ENCODE measurements around the gene PASK.

The PASK gene

DNA sequence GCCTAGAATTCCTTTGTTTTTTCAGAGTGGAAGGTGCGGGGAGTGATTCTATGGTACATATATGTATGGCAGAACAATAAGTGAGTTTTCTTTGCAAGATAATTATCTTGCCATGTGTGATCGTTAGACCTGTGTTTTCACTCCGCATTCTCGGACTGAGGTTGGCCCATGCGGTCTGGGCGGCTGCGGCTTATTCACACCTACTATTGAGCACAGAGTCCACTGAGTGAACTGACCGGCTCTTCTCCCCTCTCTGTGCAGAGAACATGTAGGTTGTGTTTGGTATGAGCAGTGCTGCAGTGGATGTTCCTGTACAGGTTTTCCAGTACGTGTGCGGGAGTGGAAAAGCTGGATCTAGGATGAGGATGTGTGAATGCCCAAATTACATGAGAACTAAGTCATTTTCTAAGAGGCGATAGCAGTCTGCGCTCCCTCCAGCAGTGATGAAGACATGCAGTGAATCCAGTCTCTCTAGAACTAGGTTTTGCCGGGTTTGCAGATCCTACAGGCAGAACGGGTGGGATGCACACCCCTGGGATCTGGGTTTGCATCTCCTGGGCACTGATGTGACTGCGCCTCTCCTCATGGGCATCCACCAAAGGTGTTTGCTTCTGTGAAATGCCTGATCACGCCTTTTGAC lies 74.3 kb downstream of the PASK start:
- DNase-seq = no peak

DNA sequence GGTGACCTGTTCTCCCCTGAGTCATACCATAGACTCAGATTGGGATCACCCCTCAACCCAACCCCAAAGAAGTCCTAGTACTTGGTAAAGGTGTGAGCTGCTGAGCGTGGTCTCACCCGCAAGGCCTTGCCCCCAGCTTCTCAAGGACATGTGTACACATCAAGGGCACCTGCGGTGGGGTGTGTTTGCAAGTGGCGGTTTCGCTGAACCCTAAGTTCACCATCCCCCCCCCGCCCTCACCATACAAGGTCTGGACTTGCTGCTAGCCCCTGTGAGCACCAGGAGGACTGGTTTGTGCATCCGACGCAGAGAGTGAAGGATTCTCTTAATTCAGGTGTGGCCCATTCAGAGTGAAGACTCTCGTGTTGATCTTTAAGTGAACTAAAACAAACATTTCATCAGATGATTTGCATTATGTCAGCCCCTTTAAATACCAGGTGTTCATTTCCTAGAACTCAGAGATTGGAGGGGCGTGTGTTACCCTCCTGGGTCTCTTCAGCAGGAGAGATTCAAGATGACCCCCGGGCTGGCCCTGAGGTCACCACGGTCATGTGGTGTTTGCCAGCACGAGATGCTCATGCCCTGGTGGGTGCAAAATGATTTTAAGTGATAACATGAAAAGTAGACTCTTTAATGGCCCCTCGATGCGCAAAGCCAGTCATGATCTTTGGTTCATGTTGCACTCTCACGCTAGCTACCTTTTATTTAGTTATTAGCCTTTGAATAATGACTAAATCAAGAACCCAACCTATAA lies 75.0 kb downstream of the PASK start:
- no peak for DNase-seq

DNA sequence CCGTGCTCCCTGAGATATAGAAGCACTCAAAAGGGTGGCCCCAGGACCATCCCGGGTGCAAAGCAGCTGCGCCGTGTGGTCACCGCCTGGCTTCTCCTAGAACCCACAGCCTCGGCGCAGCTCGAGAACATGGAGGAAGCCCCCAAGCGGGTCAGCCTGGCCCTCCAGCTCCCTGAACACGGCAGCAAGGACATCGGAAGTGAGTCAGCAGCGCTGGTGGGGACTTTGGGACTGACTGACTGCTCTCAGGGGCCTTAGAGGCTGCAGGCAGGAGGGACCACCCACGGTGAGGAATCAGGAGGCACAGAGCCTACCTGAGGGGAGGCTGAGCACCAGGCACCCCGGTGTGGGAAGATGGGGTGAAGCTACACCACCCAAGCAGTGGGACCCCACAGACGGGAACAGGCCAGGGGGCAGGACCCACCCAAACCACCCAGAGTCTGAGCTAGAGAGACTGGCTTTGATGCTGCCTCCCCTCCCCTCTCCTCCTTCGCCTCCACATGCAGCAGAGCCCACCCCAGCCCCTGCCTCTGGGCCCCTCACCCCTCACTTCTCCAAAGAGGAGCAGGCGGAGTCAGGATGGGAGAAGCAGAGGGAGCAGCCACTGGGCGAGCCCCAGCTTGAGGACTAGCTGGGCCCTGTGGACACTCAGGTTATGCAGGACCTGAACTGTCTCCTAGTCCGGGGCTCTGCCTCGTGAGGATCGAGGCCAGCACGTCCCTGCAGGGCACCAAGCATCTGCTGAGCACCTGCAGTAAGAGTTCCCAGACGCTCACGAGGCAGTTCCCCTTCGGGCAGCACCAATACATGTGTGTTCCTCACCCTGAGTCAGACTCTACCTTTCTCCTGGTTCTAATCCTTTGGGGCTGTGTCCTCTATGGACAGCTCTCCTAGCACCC lies 75.9 kb downstream of the PASK start:
- no peak for DNase-seq

DNA sequence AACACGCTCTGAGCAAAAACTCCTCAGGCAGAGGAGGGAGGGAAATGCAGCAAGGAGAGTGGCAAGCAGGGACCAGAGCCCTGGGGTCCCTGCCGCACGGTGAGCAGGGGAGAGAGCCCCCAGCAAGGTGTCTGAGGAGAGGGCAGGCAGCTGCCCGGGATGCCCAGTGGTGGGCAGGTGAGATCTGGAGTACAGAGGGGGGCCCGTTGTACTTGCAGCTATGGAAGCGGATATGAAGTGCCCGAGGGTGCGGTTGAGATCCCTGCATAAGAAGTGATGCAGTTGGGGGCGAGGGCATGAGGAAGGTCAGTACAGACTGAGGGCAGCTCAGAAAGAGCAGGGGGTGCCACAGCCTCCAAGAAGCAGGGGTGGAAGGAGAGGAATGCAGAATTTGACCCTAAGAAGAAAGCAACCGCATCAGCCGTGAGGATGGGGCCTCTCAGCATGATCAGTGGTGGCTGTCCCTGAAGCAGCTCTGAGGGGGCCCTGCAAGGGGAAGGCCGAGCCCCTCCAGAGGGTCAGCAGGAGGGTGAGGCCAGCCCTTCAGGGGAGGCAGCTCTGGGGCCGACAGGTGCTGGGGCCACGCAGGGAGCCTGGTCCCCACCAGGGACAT lies 76.6 kb downstream of the PASK start:
- DNase-seq = no peak

DNA sequence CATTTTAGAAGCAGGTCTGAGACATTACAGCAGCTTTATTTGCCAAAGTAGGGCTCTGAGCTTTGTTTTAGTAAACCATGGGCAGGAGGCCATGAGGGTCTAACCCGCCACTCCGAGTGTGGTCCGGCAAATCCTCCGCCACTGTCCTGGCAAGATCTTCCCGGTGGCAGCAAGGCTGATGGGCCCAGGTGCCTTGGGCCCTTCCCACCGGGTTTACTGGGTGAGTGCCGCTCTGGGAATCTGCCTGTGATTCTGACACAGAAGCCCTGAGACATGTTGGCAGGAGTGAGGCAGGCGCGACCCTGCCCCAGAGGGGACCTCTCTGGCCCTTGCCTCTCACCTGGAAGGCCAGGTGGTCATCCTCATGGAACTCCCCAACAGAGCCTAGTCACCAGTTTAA lies 77.1 kb downstream of the PASK start:
- DNase-seq = no peak

DNA sequence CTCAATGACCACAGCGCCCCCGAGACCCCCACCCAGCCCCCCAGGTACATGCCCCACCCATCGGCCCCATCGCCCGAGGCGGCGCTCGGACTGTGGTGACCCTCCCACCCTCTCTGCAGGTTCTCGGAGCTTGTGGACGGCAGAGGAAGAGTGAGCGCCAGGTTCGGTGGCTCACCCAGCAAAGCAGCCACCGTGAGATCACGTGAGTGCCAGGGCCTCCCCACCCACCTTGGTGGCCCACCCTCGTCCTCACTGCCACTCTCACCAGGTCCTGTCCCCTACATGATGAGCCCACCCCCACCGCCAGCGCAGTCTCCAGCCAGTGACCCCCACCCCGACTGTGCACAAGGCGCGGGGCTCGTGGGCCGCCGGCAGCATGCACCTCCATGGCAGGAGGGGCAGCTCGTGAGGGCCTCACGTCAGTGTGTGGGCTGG lies 77.6 kb downstream of the PASK start:
- no peak for DNase-seq

DNA sequence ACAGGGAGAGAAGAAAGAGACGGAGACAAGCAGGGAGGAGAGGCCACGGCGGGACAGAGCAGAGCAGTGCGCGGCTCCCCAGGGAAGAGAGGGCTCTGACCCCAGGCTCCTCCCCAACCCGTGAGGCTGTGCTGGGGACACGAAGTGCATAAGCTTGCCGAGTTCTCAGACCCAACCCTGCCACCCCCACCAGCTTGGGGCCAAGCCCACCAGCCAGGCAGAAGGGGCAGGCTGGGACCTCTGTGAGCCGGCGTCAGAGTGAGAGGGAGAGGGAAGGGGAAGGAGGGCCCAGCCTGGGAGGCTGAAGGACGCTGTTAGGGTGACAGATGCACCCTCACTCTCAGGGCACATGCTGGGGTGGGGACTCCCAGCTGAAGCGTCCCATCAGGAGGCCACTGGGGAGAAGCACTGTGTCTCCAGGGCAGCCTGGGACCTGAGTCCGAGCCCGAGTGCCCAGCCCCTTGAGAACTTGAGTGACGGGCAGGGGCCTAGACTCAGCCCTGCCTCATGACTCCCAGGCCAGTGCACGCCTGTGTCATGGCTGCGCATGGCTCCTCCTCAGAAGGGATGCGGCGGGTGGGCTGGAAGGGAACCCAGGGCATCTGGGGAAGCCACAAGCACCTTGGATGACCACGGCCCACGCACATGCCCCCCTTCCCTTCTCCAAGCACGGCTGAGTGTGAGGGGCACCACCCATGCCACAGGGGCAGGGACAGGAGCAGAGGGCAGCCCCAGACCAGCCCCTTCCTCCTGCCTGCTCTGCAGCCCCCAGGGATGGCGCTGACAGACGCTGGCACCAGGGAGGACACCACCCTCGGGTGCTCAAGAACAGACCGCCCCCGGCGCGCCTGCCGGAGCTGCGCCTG lies 78.2 kb downstream of the PASK start:
- DNase-seq = no peak

GRCh38 chr2:241070361-241070760 lies 78.9 kb downstream of the PASK start:
- no peak for DNase-seq

- no peak for DNase-seq
These were observed 79.4 kb downstream of the PASK start for GRCh38 chr2:241069821-241070281.

DNA sequence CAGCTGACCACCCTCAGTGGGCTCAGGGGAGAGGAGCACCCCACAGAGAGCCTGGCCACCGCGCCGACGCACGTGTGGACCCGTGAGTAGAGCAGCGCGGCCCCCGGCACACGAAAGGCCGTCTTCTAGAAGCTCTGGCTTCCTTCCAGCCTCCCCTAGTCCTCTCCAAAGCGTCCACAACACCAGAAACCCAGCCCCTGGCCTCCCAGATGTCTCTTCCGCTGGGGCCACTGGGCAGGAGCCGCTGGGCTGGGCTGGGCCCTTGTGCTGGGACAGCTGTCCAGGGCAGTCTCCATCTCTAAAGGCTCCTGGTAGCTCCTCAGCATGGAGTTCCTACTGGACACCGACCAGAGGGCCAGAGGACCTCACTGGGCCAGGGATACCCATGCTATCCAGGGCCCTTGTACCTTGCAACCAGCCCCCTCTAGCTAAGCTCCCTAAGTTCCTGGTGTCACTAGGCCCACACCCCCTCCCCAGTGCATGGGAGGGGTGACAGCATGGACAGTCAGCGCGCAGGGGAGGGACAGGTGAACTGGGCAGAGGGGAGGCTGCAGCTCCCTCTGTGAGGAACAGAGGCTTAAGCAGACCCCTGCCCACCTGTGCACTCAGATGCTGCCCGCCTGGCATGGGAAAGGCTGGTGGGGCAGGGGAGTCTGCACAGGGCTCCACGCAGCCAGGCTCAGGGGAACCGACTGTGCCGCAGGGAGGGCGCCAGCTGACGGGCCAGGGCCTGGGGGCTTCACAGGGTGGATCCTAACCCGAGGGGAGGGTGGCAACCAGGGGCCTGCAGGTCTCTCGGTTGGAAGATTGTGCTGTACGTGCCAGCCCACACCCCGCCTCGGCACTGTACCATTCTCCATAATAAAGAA lies 80.1 kb downstream of the PASK start:
- DNase-seq = no peak

- DNase-seq = no peak
These were observed 80.9 kb downstream of the PASK start for GRCh38 chr2:241068136-241068941.

- DNase-seq = no peak
These were observed 81.7 kb downstream of the PASK start for GRCh38 chr2:241067501-241068135.

DNA sequence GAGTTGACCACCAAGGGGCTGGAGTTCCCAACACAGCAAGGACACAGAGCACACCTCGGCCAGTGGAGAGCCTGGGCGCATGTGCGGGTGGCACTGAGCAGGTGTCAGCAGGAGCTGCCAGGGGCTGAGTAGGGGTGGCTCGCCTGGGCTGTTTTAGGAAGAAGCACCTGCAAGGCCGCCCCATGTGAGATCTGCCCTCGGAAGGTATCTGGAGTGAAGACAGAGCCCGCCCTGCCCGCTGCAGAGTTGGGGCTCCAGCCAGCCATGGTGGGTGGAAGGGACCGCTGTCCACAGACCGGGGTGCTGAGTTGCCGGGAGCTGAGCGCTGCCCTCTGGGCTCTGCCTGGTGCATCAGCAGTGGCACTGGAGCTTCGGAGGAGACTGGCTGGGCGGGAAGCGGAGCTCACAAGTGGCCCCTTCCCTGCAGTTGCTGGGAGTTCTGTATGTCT lies 82.4 kb downstream of the PASK start:
- DNase-seq = no peak

GRCh38 chr2:241066171-241066892 lies 82.9 kb downstream of the PASK start:
- DNase-seq = no peak

DNA sequence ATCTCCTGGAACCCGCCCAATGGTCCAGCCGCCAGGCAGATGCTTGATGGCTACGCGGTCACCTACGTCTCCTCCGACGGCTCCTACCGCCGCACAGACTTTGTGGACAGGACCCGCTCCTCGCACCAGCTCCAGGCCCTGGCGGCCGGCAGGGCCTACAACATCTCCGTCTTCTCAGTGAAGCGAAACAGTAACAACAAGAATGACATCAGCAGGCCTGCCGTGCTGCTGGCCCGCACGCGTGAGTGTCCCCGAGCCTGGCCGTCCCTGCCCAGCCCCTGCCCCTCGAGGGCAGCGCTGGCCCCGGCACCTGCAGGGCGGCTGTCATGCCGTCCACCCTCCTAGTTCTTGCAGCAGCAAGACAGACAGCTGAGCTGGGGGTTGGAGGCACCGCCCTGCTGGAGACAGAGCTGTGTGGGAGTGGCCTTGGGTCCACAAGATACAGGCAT lies 83.9 kb downstream of the PASK start:
- DNase-seq = no peak

DNA sequence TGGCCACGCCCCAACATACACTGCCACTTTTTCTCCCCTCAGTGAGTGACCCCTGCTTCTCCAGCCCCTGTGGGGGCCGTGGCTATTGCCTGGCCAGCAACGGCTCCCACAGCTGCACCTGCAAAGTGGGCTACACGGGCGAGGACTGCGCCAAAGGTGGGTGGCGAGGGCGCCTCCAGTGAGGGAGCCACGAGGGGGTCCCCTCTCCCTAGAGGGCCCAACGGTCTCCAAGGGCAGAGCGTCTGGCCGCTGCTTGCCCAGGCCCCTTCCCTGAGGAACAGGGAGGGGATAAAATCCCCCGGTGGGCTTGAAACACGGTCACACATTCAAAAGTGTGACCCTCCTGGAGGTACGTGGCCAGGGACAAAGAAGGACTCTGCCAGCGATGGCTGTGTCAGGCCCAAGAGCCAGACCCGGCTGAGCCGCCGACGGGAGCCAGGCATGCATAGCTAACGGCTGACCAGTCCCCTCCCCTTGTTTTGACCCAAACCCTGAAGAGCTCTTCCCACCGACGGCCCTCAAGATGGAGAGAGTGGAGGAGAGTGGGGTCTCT lies 84.4 kb downstream of the PASK start:
- DNase-seq = no peak

- no peak for DNase-seq
These were observed 85.1 kb downstream of the PASK start for GRCh38 chr2:241064008-241064801.

GRCh38 chr2:241063587-241063986 lies 85.7 kb downstream of the PASK start:
- DNase-seq = no peak
